HG03196 (cell line): ENCODE measurements around the gene DLK2.
"Not testable (repeated sequence)": the region's sequence is repeated elsewhere in the genome, so short reads cannot be mapped to it uniquely, and the experiment has no call there.

Experiments used
- ATAC-seq: cut with Tn5 transposase; IDR thresholded peaks from one replicate; pipeline ENCODE4 v1.9.1; 2021; ENCODE audit not compliant: unreplicated experiment

DLK2 gene

GRCh38 chr6:43481591-43482236, 26.4 kb upstream of the DLK2 start:
- no peak for ATAC-seq

GRCh38 chr6:43481075-43481474, 25.7 kb upstream of the DLK2 start:
- no peak for ATAC-seq

- ATAC-seq: no peak
Observed at GRCh38 chr6:43478008-43478372, 22.6 kb upstream of the DLK2 start.

GRCh38 chr6:43477235-43478007, 22.1 kb upstream of the DLK2 start, which contains the start of gene TJAP1:
TJAP1 (plus strand) TSS chr6:43477570; CDS start chr6:43499002, 21,432 bp downstream.
- ATAC-seq: peak; percentile 93

- no peak for ATAC-seq
Observed at GRCh38 chr6:43476746-43477145, 21.4 kb upstream of the DLK2 start.

- no peak for ATAC-seq
Observed at GRCh38 chr6:43475516-43475915, 20.2 kb upstream of the DLK2 start.

GRCh38 chr6:43472515-43472914, 17.2 kb upstream of the DLK2 start:
- ATAC-seq: no peak

- no peak for ATAC-seq
Observed at GRCh38 chr6:43471399-43471798, 16.1 kb upstream of the DLK2 start.

- ATAC-seq: no peak
Observed at GRCh38 chr6:43469947-43470346, 14.6 kb upstream of the DLK2 start.

- ATAC-seq: no peak
Observed at GRCh38 chr6:43468748-43469681, 13.7 kb upstream of the DLK2 start.

GRCh38 chr6:43468240-43468639, 12.9 kb upstream of the DLK2 start:
- ATAC-seq: no peak

- ATAC-seq: no peak
Observed at GRCh38 chr6:43467752-43468151, 12.4 kb upstream of the DLK2 start.

GRCh38 chr6:43467265-43467664, 11.9 kb upstream of the DLK2 start:
- ATAC-seq: not testable (repeated sequence)

GRCh38 chr6:43465948-43466347, 10.6 kb upstream of the DLK2 start:
- ATAC-seq: no peak

- ATAC-seq: no peak
Observed at GRCh38 chr6:43464337-43464736, 9.0 kb upstream of the DLK2 start.

GRCh38 chr6:43461936-43462335, 6.6 kb upstream of the DLK2 start:
- ATAC-seq: no peak

- no peak for ATAC-seq
Observed at GRCh38 chr6:43460032-43460431, 4.7 kb upstream of the DLK2 start.

- ATAC-seq: no peak
Observed at GRCh38 chr6:43459535-43459934, 4.2 kb upstream of the DLK2 start.

GRCh38 chr6:43458154-43458553, 2.8 kb upstream of the DLK2 start:
- not testable (repeated sequence) for ATAC-seq

- no peak for ATAC-seq
Observed at GRCh38 chr6:43457643-43458042, 2.3 kb upstream of the DLK2 start.

- no peak for ATAC-seq
Observed at GRCh38 chr6:43454696-43455530, 435 bp downstream of the DLK2 start.
